ENCODE results near the gene SP1.
"Not testable (repeated sequence)": the region's sequence is repeated elsewhere in the genome, so short reads cannot be mapped to it uniquely, and the experiment has no call there.

The SP1 gene

DNA sequence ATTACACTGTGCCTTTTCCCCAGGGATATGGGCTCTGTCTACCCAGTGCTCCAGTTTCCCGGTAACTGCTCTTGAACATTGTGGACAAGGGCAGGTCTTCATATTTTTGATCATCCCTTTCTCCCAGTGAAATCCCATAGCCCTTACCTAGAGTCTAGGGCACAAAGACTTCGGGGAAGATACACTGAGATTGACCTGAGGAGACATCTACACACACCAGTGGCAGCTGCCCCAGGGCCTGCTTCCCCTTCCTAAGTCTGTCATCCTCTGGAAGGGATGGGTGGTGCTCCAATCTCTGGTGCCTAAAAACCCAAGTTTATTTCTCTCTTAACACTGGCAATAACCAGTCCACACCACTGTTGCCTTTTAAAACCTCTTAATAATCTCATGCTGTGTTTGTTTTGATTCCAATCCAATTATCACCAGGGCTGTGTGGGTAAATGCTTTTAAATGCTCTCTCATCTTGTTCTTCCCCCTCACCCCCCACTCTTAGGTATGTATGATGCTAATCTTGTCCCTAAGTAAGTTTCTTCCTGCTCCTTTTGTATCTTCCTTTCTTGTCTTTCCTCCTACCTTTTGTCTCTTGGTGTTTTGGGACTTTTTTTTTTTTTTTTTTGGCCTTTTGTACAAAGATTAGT lies 35.9 kb downstream of the SP1 start:
- DNase-seq: not testable (repeated sequence)

DNA sequence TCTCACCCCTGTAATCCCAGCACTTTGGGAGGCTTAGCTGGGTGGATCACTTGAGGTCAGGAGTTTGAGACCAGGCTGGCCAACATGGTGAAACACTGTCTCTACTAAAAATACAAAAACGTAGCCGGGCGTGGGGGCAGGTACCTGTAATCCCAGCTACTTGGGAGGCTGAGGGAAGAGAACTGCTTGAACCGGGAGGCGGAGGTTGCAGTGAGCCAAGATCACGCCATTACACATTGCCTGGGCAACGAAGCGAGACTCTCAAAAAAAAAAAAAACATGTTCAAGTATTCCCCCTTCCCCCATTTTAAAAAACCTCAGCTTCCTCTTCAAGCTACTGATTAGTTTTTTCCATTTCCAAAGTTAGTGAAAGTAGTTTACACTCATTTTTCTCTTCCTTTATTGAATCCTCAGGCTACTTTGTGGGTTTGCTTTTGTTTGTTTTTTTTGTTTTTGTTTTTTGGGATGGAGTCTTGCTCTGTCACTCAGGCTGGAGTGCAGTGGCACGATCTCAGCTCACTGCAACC lies 37.4 kb downstream of the SP1 start:
- peak; percentile 6 for DNase-seq

DNA sequence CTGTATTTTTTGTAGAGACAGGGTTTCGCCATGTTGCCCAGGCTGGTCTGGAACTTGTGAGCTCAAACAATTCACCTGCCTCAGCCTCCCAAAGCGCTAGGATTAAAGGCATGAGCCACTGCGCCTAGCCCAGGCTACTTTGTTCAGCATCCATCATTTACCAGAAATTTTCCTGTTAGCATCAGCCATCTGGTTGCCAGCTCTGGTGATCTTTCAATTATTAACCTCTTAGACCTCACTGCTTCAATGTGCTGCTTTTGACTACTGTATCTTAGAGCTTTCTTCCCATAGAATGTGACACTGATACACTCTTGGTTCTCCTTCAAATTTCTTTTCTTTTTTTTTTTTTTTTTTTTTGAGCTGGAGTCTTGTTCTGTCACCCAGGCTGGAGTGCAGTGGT lies 38.2 kb downstream of the SP1 start:
- DNase-seq: no peak

DNA sequence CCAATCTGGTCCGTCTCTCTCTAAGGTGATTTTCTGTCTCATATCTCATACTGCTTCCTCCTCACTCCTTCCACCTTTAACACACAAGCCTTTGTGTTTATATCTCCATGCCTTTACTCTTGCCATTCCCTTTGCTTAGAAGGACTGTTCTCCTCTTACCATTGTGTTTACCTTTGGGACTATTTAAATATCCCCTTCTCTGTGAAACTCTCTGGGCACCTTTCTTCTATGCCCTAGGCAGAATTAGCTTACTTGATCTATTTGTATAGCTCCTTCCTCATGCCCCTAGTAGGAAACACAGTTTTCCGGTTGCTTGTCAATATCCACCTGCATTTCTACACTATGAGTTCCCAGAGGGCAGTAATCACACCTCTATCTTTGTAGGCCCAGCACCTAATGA lies 39.8 kb downstream of the SP1 start:
- DNase-seq: no peak

DNA sequence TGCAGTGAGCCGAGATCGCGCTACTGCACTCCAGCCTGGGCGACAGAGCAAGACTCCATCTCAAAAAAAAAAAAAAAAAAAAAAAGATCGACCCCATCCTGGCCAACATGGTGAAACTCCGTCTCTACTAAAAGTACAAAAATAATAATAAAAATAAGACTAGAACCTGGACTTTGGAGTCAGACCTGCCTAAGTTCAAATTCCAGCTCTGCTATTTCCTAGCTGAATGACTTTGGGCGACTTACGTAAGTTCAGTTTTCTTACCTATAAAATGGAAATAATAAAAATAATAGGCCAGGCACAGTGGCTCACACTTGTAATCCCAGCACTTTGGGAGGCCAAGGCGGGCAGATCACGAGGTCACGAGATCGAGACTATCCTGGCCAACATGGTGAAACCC lies 42.3 kb downstream of the SP1 start:
- not testable (repeated sequence) for DNase-seq

DNA sequence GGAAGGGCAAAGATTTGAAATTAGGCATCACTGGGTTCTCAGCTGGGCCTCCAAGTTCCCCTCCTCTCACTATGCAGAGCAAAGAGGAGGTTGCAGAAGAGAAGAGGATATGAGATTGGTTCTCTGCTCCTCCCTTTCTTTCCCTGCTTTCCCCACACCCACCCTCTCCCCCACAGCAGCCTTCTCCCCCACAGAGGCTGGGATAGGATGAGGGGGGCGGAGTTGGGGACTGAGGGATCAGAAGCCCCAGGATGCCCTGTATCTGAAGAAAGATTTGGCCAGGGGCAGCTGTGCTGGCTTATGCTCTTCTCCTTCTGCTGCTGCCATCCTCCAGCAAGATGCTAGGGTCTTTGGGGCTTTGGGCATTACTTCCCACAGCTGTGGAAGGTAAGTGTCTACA lies 43.6 kb downstream of the SP1 start, which contains the start of gene AMHR2:
AMHR2 (plus strand) TSS at position 259 of the 400 bp plus-strand sequence; CDS start at position 339, 80 bp downstream.
- no peak for DNase-seq

DNA sequence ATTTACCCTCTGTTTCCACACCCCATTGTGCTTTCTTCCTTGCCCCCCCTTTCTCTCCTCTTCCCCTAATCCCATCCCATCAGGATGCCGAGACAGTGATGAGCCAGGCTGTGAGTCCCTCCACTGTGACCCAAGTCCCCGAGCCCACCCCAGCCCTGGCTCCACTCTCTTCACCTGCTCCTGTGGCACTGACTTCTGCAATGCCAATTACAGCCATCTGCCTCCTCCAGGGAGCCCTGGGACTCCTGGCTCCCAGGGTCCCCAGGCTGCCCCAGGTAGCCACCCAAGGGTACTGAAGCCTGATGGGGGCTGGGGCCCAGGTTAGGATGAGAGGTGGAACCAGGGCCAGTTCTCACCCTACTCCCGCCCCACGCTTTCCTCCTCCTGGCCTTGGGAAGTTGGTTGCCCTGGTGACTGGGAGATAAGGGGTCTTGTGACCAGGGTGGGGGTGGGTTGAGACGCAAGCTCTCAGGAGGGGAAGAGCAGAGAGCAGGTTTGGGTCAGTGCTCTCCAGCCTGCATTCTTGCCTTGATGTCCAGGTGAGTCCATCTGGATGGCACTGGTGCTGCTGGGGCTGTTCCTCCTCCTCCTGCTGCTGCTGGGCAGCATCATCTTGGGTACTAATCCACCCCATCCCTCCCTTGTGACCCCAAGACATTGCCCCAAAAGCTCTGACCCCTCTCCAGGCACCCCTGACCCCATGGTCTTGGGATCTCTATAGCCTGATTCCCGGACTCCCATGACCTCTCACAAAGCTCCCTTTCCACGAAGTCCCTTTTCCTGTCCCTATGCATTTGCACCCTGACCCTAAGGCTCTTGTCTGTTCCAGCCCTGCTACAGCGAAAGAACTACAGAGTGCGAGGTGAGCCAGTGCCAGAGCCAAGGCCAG lies 44.9 kb downstream of the SP1 start:
- DNase-seq: no peak

DNA sequence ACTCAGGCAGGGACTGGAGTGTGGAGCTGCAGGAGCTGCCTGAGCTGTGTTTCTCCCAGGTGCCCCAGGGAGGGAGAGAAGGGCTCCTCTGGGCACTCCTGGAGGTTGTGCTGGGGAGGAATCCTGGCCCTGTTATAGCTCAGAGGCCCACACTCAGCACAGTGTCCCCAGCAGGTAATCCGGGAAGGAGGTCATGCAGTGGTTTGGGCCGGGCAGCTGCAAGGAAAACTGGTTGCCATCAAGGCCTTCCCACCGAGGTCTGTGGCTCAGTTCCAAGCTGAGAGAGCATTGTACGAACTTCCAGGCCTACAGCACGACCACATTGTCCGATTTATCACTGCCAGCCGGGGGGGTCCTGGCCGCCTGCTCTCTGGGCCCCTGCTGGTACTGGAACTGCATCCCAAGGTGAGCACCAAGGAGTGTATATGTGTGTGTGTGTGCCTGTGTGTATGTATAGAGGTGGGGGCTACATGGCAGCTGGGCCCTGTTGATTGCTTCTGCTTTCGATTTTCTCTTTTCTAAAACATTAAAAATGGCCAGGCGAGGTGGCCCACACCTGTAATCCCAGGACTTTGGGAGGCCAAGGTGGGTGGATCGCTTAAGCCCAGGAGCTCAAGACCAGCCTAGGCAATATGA lies 45.7 kb downstream of the SP1 start:
- DNase-seq: no peak

DNA sequence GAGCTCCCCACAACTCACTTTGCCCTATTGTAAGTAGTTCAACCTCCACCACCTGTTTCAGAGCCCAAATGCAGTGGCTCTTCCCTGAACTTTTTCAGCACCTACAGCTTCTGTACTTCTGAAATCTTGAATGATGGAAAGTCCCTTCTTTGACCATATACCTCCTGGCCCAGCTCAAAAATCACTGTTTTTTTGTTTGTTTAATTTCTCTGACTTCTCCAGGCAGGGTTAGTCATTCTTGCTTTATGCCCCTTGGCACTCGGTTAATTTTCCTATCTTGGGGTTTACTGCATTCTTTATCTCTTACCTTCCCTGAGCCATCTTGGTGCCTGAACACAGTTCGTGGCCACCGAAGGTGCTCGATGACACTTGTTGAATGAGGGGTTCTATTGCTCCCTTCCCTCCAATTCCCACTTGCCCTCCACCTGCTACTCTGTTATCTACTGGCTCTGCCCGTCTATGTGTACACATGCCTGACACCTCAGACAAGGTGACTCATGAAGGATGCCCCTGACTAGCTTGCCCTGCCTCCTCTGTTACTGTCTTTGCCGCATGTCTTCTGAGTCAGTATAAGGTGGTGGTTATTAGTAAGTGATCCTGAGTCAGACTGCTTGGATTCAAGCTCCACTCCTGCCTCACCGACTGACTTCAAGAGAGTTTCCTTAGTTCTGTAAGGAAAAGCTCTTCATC lies 48.1 kb downstream of the SP1 start:
- DNase-seq: no peak

DNA sequence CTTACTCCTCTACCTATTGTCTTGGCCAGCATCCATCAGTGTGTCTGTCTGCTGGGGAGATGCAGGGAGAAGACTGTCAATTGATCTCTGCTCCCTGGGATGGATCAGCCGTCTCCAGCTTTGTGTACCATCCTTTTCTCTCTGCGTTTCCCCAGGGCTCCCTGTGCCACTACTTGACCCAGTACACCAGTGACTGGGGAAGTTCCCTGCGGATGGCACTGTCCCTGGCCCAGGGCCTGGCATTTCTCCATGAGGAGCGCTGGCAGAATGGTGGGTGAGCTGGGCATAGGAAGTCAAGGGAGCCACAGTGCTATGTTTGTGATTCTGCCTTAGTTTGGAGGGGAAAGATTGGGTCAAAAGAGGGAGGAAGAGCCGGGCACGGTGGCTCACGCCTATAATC lies 48.8 kb downstream of the SP1 start:
- DNase-seq: no peak

DNA sequence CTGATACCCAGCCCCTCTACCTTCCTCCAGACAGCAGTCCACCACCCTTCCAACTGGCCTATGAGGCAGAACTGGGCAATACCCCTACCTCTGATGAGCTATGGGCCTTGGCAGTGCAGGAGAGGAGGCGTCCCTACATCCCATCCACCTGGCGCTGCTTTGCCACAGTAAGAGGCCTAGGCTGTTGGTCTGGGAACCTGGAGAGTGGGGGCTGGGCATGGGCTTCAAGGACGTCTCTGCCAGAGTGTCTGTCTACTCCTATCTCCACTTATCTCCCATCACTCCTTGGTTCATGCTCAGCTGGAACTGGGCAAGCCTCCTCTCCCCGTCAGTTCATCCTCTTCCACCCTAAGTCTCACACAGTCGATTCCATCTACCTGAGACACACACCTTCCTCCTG lies 50.1 kb downstream of the SP1 start:
- no peak for DNase-seq

DNA sequence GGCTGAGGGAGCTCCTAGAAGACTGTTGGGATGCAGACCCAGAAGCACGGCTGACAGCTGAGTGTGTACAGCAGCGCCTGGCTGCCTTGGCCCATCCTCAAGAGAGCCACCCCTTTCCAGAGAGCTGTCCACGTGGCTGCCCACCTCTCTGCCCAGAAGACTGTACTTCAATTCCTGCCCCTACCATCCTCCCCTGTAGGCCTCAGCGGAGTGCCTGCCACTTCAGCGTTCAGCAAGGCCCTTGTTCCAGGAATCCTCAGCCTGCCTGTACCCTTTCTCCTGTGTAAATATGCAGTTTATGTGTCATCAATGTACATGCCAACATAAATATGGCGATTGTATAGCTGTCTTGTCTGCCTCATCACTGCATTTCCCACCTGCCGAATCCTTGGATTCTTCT lies 51.2 kb downstream of the SP1 start:
- DNase-seq: no peak

DNA sequence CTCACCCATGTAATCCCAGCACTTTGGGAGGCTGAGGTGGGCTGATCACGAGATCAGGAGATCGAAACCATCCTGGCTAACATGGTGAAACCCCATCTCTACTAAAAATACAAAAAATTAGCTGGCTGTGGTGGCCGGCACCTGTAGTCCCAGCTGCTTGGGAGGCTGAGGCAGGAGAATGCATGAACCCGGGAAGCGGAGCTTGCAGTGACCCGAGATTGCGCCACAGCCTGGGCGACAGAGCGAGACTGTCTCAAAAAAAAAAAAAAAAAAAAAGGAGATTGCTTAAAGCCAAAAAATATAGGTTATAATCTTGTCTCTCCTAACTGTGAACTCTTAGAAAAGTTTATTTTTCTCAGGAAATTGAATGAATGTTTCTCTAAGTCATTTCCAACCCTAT lies 55.4 kb downstream of the SP1 start:
- DNase-seq: not testable (repeated sequence)

DNA sequence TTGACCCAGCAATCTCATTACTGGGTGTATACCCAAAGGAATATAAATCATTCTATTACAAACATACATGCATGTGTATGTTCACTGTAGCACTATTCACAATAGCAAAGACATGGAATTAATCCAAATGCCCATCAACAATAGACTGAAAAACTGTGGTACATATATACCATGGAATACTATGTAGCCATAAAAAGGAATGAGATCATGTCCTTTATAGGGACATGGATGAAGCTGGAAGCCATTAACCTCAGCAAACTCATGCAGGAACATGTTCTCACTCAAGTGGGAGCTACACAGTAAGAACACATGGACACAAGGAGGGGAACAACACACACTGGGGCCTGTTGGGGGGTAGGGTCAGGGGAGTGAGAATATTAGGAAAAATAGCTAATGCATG lies 59.6 kb downstream of the SP1 start:
- DNase-seq: not testable (repeated sequence)

DNA sequence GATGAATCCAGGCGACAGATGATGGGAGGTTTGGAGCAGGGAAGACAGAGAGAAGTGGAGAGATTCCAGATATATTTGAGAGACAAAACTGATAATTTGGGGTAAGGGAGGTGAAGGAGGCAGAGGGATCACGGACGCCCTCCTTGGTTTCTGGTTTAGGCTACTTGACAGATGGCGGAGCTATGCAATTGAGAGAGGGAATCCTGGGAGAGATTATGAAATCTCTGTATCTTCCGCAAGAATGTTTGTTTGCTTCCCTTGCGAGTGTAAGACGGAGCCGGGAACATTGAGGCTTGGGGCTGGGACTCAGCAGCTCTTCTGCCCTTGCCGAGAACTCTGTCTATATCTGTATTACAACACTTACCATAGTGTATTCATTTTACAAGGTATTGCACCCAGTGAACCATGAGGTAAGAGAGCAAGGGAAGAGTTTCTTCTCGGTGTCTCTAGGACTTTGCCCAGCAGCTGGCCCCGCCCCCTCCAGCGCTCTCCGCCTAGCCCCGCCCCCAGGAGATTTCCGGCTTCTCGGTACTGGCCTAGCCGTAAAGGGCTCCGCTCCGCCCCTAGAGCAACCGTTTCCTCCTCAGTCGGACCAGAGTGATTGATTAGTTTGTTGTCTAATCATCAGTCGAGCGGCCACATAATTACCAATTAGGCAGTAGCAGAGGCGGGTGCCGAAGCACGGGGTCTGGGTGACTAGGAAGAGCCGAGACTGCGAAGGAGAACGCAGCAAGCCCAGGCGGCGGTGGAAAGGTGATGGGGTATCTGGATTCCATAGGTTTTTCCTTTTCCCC lies 61.3 kb downstream of the SP1 start, which contains the start of gene PRR13:
PRR13 (plus strand) TSS at position 695 of the 794 bp plus-strand sequence. CDS start 981 bp downstream, outside the sequence.
- peak; percentile 99 for DNase-seq

DNA sequence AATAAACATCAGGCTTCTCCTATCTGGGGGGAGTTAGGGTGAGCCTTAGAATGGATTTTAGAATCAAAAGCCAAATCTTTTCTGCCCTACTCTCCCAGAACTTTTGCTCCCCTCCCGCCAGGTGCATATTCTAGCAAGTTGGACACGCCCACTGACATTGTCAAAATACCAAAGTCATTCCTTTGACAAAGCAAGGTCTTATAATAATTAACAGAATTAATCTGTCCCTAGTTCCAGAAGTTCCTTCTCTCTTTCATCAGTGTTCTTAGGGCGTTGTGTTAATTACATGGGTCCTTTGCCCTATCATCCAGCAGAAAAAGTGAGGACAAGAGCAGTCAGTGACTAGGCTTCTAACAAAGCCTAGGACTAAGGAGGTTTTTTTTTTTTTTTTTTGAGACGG lies 64.0 kb downstream of the SP1 start:
- no peak for DNase-seq

DNA sequence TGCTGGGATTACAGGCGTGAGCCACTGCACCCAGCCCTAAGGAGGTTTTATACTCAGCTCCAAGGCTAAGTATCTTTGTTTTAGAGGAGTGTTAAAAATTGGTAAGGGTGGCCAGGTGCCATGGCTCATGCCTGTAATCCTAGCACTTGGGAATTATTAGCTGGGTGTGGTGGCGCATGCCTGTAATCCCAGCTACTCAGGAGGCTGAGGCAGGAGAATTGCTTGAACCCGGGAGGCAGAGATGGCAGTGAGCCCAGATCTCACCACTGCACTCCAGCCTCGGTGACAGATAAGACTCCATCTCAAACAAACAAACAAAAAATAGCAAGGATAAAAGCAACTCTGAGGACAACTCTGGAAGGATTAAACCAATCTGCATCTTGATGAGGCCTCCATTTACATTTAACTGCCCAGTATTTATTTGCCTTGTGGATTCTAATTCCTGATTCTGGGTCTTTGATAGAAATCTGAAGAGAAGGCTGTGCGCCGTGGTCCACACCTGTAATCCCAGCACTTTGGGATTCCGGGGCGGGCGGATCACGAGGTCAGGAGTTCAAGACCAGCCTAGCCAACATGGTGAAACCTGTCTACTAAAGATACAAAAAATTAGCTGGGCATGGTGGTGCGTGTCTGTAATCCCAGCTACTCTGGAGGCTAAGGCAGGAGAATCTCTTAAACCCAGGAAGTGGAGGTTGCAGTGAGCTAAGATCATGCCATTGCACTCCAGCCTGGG lies 64.8 kb downstream of the SP1 start:
- DNase-seq: not testable (repeated sequence)

DNA sequence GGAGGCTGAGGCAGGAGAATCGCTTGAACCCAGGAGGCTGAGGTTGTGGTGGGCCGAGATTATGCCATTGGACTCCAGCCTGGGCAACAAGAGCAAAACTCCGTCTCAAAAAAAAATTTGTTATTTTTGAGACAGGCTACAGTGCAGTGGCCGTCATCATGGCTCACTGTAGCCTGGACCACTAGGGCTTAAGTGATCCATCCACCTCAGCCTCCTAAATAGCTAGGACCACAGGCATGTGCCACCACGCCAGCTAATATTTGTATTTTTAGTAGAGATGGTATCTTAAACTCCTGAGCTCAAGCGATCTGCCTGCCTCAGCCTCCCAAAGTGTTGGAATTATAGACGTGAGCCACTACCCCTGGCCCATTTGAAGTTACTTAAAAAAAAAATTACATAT lies 71.0 kb downstream of the SP1 start:
- DNase-seq: no peak

DNA sequence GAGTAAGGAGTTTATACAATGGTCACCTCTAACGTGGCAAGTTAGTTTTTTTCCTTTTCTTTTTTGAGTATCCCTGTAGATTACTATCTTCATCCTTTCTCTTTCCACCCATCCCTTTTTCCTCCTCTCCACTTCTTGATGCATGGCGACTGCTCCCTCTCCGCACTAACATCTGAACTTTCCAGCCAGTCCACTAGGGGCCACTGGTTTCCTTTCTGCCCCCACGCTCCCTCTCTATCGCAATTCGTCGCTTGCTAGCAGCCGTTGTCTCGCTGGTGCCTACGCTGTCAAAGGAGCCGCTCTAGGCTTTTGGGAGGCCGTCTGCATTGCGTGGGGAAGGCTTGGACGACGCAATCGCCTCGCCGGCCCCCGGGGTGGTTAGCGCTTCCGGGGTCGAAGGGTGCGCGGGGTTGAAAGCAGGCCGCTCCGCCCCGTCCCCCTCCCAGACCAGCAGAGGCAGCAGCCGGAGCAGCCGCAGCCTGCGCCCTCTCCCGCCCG lies 71.7 kb downstream of the SP1 start, which contains the start of gene PCBP2:
PCBP2 (plus strand) TSS at position 442 of the 498 bp plus-strand sequence. CDS start 2,699 bp downstream, outside the sequence.
- DNase-seq: peak; percentile 99

DNA sequence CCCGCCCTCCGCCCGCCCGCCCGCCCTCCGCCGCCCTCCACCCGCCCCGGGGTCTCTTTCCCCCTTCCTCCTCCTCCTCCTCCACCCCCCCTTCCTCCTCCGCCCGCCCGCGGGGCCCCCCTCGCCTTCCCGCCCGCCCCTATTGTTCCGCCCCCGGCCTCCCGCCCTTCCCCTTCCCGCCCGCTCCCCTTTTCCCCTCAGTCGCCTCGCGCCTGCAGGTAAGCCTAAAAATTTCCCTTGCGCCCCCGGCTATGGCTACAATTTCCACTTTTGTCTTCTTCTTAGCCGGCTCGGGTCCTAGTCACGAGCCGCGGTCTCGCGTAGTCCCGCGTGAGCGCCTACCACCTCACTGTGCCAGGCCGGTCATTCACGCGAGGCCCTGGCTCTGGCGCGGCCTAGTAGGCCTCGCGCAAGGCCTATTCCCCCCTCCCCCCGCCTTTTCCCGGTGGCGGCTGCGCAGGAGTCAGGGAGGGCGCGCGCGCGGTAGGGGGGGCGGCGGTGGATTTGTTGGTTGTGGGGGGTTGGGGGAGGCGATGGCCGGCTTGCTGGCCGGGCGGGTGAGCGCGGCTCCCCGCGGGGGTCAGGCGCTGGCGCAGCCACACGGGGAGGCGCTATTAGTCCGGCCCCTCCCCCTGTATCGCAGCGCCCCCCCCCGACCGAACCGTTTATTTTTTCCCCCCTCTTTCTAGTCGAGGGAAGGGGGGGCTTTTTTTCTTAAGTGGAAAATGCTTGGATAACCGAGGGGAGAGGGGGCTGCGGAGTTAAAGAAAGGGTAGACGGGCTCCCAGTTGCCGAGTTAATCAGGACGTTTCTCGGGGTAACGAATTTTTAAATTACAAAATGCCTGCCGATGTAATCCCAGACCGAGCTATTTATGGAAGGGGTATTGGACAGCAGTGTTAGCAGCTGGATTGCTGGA lies 72.4 kb downstream of the SP1 start:
- DNase-seq: peak; percentile 84

Data from CD4-positive, alpha-beta T cell treated with Interleukin-21 for 1 hour (primary cell).